K562 (cell line): ENCODE data around the gene COG4. TPM values are rescaled to one million over a fixed set of nuclear protein-coding genes. Genes with fewer than 3 reads are reported as not detected.

ENCODE experiments used
- ATAC-seq: fragments of 200-7000 bp; cut with Tn5 transposase; 3 replicates; pipeline ENCODE4 v1.9.1; 2020; ENCODE audit warnings: moderate library complexity
- BruUV-seq: library from RNA; stranded (reverse); fragments of 400-500 nt; replicated peaks from 2 replicates; lab custom pipeline; 2021; lab: Mats Ljungman, UMichigan
- CTCF ChIA-PET: fragments of 300-600 bp; formaldehyde crosslinking; extraction: SDS; loops from one replicate; lab custom pipeline; 2021; ENCODE audit warnings: low intra/inter-chr PET ratio; lab: Yijun Ruan, JAX
- POLR2A ChIA-PET: fragments of 300-600, 350-650 bp; sonication (Branson Sonifier 250); formaldehyde crosslinking; extraction: SDS; loops from one replicate; lab custom pipeline; 2021; ENCODE audit warnings: antibody characterized with exemption, inconsistent platforms; lab: Yijun Ruan, JAX
- DNase-seq, 4 experiments: peaks; one replicate each; pipeline versions ENCODE4 v3.0.0 to v3.0.0-alpha.2; 2011 to 2018; ENCODE audit warnings: low spot score in 3 of 4, mixed read lengths in 3 of 4; ENCODE audit errors: extremely low read depth in 1 of 4
- FAIRE-seq: peaks from 2 replicates; lab custom pipeline; 2011; peaks lifted over from hg19 to GRCh38; lab: Jason Lieb, UNC
- H2AFZ ChIP-seq: 2 replicates; pipeline ENCODE4 v1.6.0; 2011; ENCODE audit warnings: low read depth, low read length, control low read depth, inconsistent platforms
- H3K27ac ChIP-seq: fragments of 200-600 bp; 3 replicates; pipeline ENCODE4 v1.8.0; 2011; ENCODE audit warnings: low read depth, mild to moderate bottlenecking, control low read depth, inconsistent platforms, low read length, moderate library complexity, mixed read lengths; ENCODE audit errors: extremely low read depth
- H3K27me3 ChIP-seq, 2 experiments: fragments of 300-600 bp in 1 of 2; 2 replicates in 1 of 2; 3 replicates in 1 of 2; pipeline versions ENCODE4 v1.6.0 to v1.8.0; 2011; ENCODE audit warnings: inconsistent platforms in 2 of 2, low read length in 2 of 2, mild to moderate bottlenecking in 1 of 2, mixed read lengths in 1 of 2, moderate library complexity in 1 of 2; ENCODE audit not compliant: control insufficient read depth in 2 of 2, insufficient read depth in 2 of 2
- H3K36me3 ChIP-seq: fragments of 300-600 bp; 3 replicates; pipeline ENCODE4 v1.8.0; 2011; ENCODE audit warnings: mild to moderate bottlenecking, low read length, inconsistent platforms; ENCODE audit not compliant: control insufficient read depth, insufficient read depth
- H3K4me1 ChIP-seq, 2 experiments: fragments of 200-600 bp in 1 of 2; replicated peaks in 1 of 2; 2 replicates in 1 of 2; 3 replicates in 1 of 2; pipeline versions ENCODE4 v1.5.1 to v1.8.0; 2011; ENCODE audit warnings: inconsistent platforms in 2 of 2, low read length in 2 of 2, mild to moderate bottlenecking in 1 of 2, mixed read lengths in 1 of 2, moderate library complexity in 1 of 2; ENCODE audit not compliant: control insufficient read depth in 2 of 2, insufficient read depth in 2 of 2
- H3K4me2 ChIP-seq: 2 replicates; pipeline ENCODE4 v1.6.1; 2011; ENCODE audit warnings: low read length, control low read depth, inconsistent platforms, mixed read lengths; ENCODE audit not compliant: insufficient read depth
- H3K4me3 ChIP-seq: fragments of 200-600 bp; sonication (generic), shearing (Covaris generic); 2 replicates; pipeline ENCODE4 v1.5.1; 2016; ENCODE audit warnings: control low read depth, inconsistent platforms
- H3K79me2 ChIP-seq: fragments of 200-600 bp; 3 replicates; pipeline ENCODE4 v1.8.0; 2011; ENCODE audit warnings: low read length, inconsistent platforms; ENCODE audit not compliant: control insufficient read depth, insufficient read depth
- H3K9ac ChIP-seq, 2 experiments: 2 replicates each; pipeline versions ENCODE4 v1.6.0 to v1.6.1; 2011; ENCODE audit warnings: low read depth in 2 of 2, low read length in 2 of 2, control low read depth in 1 of 2, inconsistent platforms in 1 of 2, mild to moderate bottlenecking in 1 of 2, mixed read lengths in 1 of 2; ENCODE audit not compliant: insufficient read depth in 1 of 2
- H3K9me1 ChIP-seq: one replicate; pipeline ENCODE4 v1.6.0; 2011; ENCODE audit warnings: inconsistent platforms, mild to moderate bottlenecking, low read length, moderate library complexity; ENCODE audit not compliant: control insufficient read depth, insufficient read depth
- H3K9me3 ChIP-seq: replicated peaks from 2 replicates; pipeline ENCODE4 v1.5.1; 2011; ENCODE audit warnings: low read depth, low read length, inconsistent platforms; ENCODE audit not compliant: control insufficient read depth, insufficient read depth
- H4K20me1 ChIP-seq: replicated peaks from 2 replicates; pipeline ENCODE4 v1.6.1; 2011; ENCODE audit warnings: low read length, inconsistent platforms, mixed read lengths; ENCODE audit not compliant: control insufficient read depth, insufficient read depth
- ARID3B ChIP-seq: fragments of 250-450 bp; sonication (Bioruptor Pico); IDR thresholded peaks from 2 replicates; pipeline ENCODE4 v1.4.0; 2020; ENCODE audit warnings: borderline replicate concordance
- CREB1 ChIP-seq, 2 experiments: sonication (generic) in 1 of 2; formaldehyde crosslinking in 1 of 2; IDR thresholded peaks; 2 replicates each; pipeline versions ENCODE4 v1.6.1 to v1.8.0; 2012 to 2022; ENCODE audit warnings: inconsistent platforms in 1 of 2, mild to moderate bottlenecking in 1 of 2, missing genetic modification reagents in 1 of 2, moderate library complexity in 1 of 2
- FOXP1 ChIP-seq: sonication (generic); formaldehyde crosslinking; IDR thresholded peaks from 2 replicates; pipeline ENCODE4 v1.8.0; 2022; ENCODE audit warnings: mild to moderate bottlenecking, missing genetic modification reagents
- GABPA ChIP-seq: fragments of 200-800 bp; sonication (Bioruptor generic); conservative IDR thresholded peaks from 2 replicates; pipeline ENCODE4 v1.6.1; 2016; ENCODE audit warnings: low read depth, missing genetic modification characterization, missing compliant biosample characterization
- MAFG ChIP-seq: fragments of 450-650 bp; conservative IDR thresholded peaks from 2 replicates; pipeline ENCODE4 v1.6.1; 2016; ENCODE audit warnings: missing genetic modification characterization, missing compliant biosample characterization
- POLR2AphosphoS5 ChIP-seq: IDR thresholded peaks from 2 replicates; pipeline ENCODE4 v1.6.1; 2011; ENCODE audit warnings: mild to moderate bottlenecking, low read depth, low read length, moderate library complexity; ENCODE audit not compliant: control insufficient read depth, insufficient read depth
- RBM22 ChIP-seq: fragments of 200-400 bp; formaldehyde crosslinking; IDR thresholded peaks from 2 replicates; pipeline ENCODE4 v1.6.1; 2018; ENCODE audit warnings: low read length, low read depth; ENCODE audit not compliant: poor library complexity, severe bottlenecking
- TBL1XR1 ChIP-seq, 2 experiments: IDR thresholded peaks; 2 replicates each; pipeline ENCODE4 v1.6.1; 2012; ENCODE audit warnings: improper control_type of control experiment in 2 of 2, low read length in 2 of 2, mild to moderate bottlenecking in 1 of 2
- THAP7 ChIP-seq: fragments of 250-450 bp; sonication (Bioruptor Pico); IDR thresholded peaks from 2 replicates; pipeline ENCODE4 v1.5.0; 2021
- TOE1 ChIP-seq, 2 experiments: fragments of 450-650 bp in 1 of 2; sonication (generic) in 1 of 2; formaldehyde crosslinking in 1 of 2; IDR thresholded peaks; 2 replicates each; pipeline versions ENCODE4 v1.7.1 to v1.8.0; 2016 to 2022; ENCODE audit warnings: borderline replicate concordance in 2 of 2, mild to moderate bottlenecking in 2 of 2, antibody characterized with exemption in 1 of 2, inconsistent platforms in 1 of 2, low read depth in 1 of 2, missing genetic modification reagents in 1 of 2, moderate library complexity in 1 of 2
- YBX1 ChIP-seq: fragments of 450-650 bp; IDR thresholded peaks from 2 replicates; pipeline ENCODE4 v1.7.1; 2016; ENCODE audit warnings: mild to moderate bottlenecking
- ZC3H11A ChIP-seq: IDR thresholded peaks from 2 replicates; pipeline ENCODE4 v1.6.1; 2012; ENCODE audit warnings: low read depth, low read length, improper control_type of control experiment
- ZFP1 ChIP-seq: fragments of 450-650 bp; formaldehyde crosslinking; IDR thresholded peaks from 2 replicates; pipeline ENCODE4 v1.4.0; 2020; ENCODE audit warnings: mild to moderate bottlenecking, mixed read lengths
- ZNF232 ChIP-seq: sonication (generic); formaldehyde crosslinking; IDR thresholded peaks from 2 replicates; pipeline ENCODE4 v1.8.0; 2022; ENCODE audit warnings: mild to moderate bottlenecking, missing genetic modification reagents
- WGBS: fragments of 100-300 bp; shearing (Covaris generic); methylation state at CpG from one replicate; pipeline ENCODE4 v1.1.6; 2016; ENCODE audit warnings: low coverage, mixed read lengths; ENCODE audit not compliant: insufficient coverage; ENCODE audit errors: missing lambda C conversion rate; 5-methylcytosine and 5-hydroxymethylcytosine counted together
- in situ Hi-C: fragments of 300-500 bp; cut with MboI; formaldehyde crosslinking; loops from 4 replicates; pipeline ENCODE4 v1.15.0; 2018; ENCODE audit warnings: inconsistent platforms, mixed read lengths
- intact Hi-C: fragments of 100-400 bp; cut with micrococcal nuclease; formaldehyde crosslinking; loops from 2 replicates; pipeline ENCODE4 v1.14.2; 2022
- polyA plus RNA-seq, 8 experiments: library from polyadenylated mRNA; depleted of rRNA in 4 of 8; stranded (reverse) in 5 of 8; unstranded in 3 of 8; fragments of >200 nt; fragmentation: Nextera tagmentation in 2 of 8; fragmentation: Illumina TruSeq in 1 of 8; extraction: Ambion mirVana in 2 of 8; extraction: Trizol in 1 of 8; gene quantifications; 2 replicates each; pipeline versions ENCODE4 v1.2.1 to v1.2.3, GENCODE V29; 2011 to 2014; ENCODE audit warnings: inconsistent platforms in 1 of 8, missing spikeins in 1 of 8
- total RNA-seq, 7 experiments: library from RNA; depleted of rRNA in 6 of 7; stranded (reverse); fragments of >200 nt in 6 of 7; fragmentation: Illumina TruSeq in 2 of 7; extraction: Trizol in 2 of 7; gene quantifications; 2 replicates each; pipeline versions ENCODE4 v1.2.1 to v1.2.3, GENCODE V29; 2011 to 2021; ENCODE audit warnings: low replicate concordance in 1 of 7

Gene COG4
- total and polyA plus RNA-seq, 9 of the 15 experiments (the other 6 are each of a cell fraction or from before 2014, with no cell fraction given): 13.7 to 73.9 (median 44.2) TPM

- Histone ChIP-seq H3K9me1 (no peaks in the 10 kb centered on the region), H3K4me1 (no peaks in the 10 kb centered on the region), H3K27me3 (no peaks in the 10 kb centered on the region), H3K79me2 (peaks cover 39% of the 10 kb centered on the region; the same call in 1 of the 3 replicates), H3K9me3 (no peaks in the 10 kb centered on the region), H3K27ac (no peak overlapping the region), H3K4me3 (no peak overlapping the region)
- WGBS: over 99% methylated on average over 9 of the region's 9 CpGs
- POLR2A ChIA-PET: interaction anchor here (0.6 to 1.7 kb wide), 7 partner anchors 10 to 28 kb away, joined by 3 to 6 read pairs (median 4); no protein-coding TSS in a partner anchor
- no TSS peak for BruUV-seq
- DNase-seq (no peak), ATAC-seq (no peak)
- TF ChIP-seq ZC3H11A (no peak), POLR2AphosphoS5 (peak; percentile 19; the same call in 1 of the 2 replicates)
- TF ChIP-seq, all 486 proteins: peak for 1
- no peak overlapping the region for H2AFZ ChIP-seq
- H3K4me2 ChIP-seq: no peak overlapping the region
- peaks cover 98% of the 10 kb centered on the region for H3K36me3 ChIP-seq
- intact Hi-C loops (no loop called here), in situ Hi-C loops (no loop called here)
- no peak overlapping the region for H3K9ac ChIP-seq
- FAIRE-seq: no peak
- 0 out of 2 replicates have a peak, but pooled peaks cover 3% of the 10 kb centered on the region for H4K20me1 ChIP-seq
- CTCF ChIA-PET: no interaction called here
Measured at GRCh38 chr16:70561623-70562022, 38.3 kb upstream of the COG4 start.

GRCh38 chr16:70556063-70556462 lies 32.7 kb upstream of the COG4 start:
- no peak overlapping the region for H3K9ac ChIP-seq
- intact Hi-C loops: no loop called here
- no peaks in the 10 kb centered on the region for H3K9me1 ChIP-seq
- DNase-seq (no peak), ATAC-seq (no peak), FAIRE-seq (no peak)
- no peak overlapping the region for H3K4me3 ChIP-seq
- in situ Hi-C loops: no loop called here
- CTCF ChIA-PET: no interaction called here
- 93% methylated on average over 3 of the region's 3 CpGs for WGBS
- POLR2A ChIA-PET: interaction anchor here (0.9 to 1.1 kb wide), 2 partner anchors 10 to 12 kb away, joined by 3 read pairs; no protein-coding TSS in a partner anchor
- H2AFZ ChIP-seq: no peak overlapping the region
- no peaks in the 10 kb centered on the region for H3K27me3 ChIP-seq
- no peak overlapping the region for H3K4me2 ChIP-seq
- H3K79me2 ChIP-seq: peaks cover 56% of the 10 kb centered on the region
- no peaks in the 10 kb centered on the region for H3K4me1 ChIP-seq
- no peaks in the 10 kb centered on the region for H3K9me3 ChIP-seq
- H3K27ac ChIP-seq: no peak overlapping the region
- peaks cover 99% of the 10 kb centered on the region for H3K36me3 ChIP-seq
- BruUV-seq: no TSS peak
- peaks cover 6% of the 10 kb centered on the region; the same call in 1 of the 2 replicates for H4K20me1 ChIP-seq
- TF ChIP-seq CREB1 (IDR thresholded peaks at IDR 0.05) (no peak), CREB1 (CRISPR knock-in tag; IDR thresholded peaks at IDR 0.05) (no peak), THAP7 (no peak), TBL1XR1 (IDR thresholded peaks at IDR 0.05; ENCODE audit: low read length in 2 of 2) (no peak), MAFG (tag) (no peak), FOXP1 (CRISPR knock-in tag) (no peak), TOE1 (IDR thresholded peaks at IDR 0.05; ENCODE audit: borderline replicate concordance) (no peak), TOE1 (CRISPR knock-in tag; IDR thresholded peaks at IDR 0.05; ENCODE audit: borderline replicate concordance, low read depth) (no peak), GABPA (no peak), RBM22 (no peak), YBX1 (no peak), ZNF232 (no peak), ARID3B (CRISPR knock-in tag) (no peak), ZFP1 (CRISPR knock-in tag) (no peak)
